Natural killer cell (primary cell): ENCODE measurements around the gene GSE1. TPM values are rescaled to one million over a fixed set of nuclear protein-coding genes. Genes with fewer than 3 reads are reported as not detected.

ENCODE experiments used
- ATAC-seq, 3 donors: fragments of 150-1000 bp in 2 of 3; fragments of 200-7000 bp in 1 of 3; cut with Tn5 transposase; 1 replicate in 1 of 3; 2 replicates in 2 of 3; pipeline ENCODE4 v1.10.0; 2021; ENCODE audit warnings: mild to moderate bottlenecking in 2 of 3, moderate library complexity in 2 of 3
- DNase-seq, 2 donors: peaks; one replicate each; pipeline versions ENCODE4 v3.0.0 to v3.0.0-alpha.2; 2013 to 2021; ENCODE audit warnings: mixed read lengths in 1 of 2
- H3K27ac ChIP-seq: one replicate; pipeline ENCODE4 v1.5.1; 2013; ENCODE audit warnings: mild to moderate bottlenecking, low read length
- H3K27me3 ChIP-seq: one replicate; pipeline ENCODE4 v1.6.1; 2013; ENCODE audit warnings: low read length; ENCODE audit not compliant: control insufficient read depth, insufficient read depth
- H3K36me3 ChIP-seq: one replicate; pipeline ENCODE4 v1.6.1; 2013; ENCODE audit warnings: low read length; ENCODE audit not compliant: control insufficient read depth, insufficient read depth
- H3K4me1 ChIP-seq: one replicate; pipeline ENCODE4 v1.6.1; 2013; ENCODE audit warnings: low read length; ENCODE audit not compliant: control insufficient read depth, insufficient read depth
- H3K4me3 ChIP-seq: one replicate; pipeline ENCODE4 v1.5.1; 2013; ENCODE audit warnings: low read length
- H3K9me3 ChIP-seq: one replicate; pipeline ENCODE4 v1.6.1; 2013; ENCODE audit warnings: low read length; ENCODE audit not compliant: control insufficient read depth, insufficient read depth
- H3K27ac Mint-ChIP-seq, 2 donors: one replicate each; pipeline ENCODE4 v1.8.0; 2022; ENCODE audit warnings: mild to moderate bottlenecking in 2 of 2, mixed read lengths in 2 of 2, moderate library complexity in 1 of 2
- H3K27me3 Mint-ChIP-seq, 2 donors: one replicate each; pipeline ENCODE4 v1.8.0; 2022; ENCODE audit warnings: low read depth in 2 of 2, mixed read lengths in 2 of 2
- H3K36me3 Mint-ChIP-seq: one replicate; pipeline ENCODE4 v1.8.0; 2022; ENCODE audit warnings: mixed read lengths
- H3K4me1 Mint-ChIP-seq, 2 donors: one replicate each; pipeline ENCODE4 v1.8.0; 2022; ENCODE audit warnings: mixed read lengths in 2 of 2
- H3K4me3 Mint-ChIP-seq: one replicate; pipeline ENCODE4 v1.8.0; 2022; ENCODE audit warnings: mild to moderate bottlenecking, moderate library complexity, mixed read lengths
- H3K9me3 Mint-ChIP-seq, 2 donors: one replicate each; pipeline ENCODE4 v1.8.0; 2022; ENCODE audit warnings: mixed read lengths in 2 of 2
- WGBS: methylation state at CpG from one replicate; pipeline ENCODE4 v1.1.7; 2013; ENCODE audit warnings: missing lambda C conversion rate; ENCODE audit not compliant: insufficient coverage; 5-methylcytosine and 5-hydroxymethylcytosine counted together
- intact Hi-C: fragments of 100-400 bp; cut with micrococcal nuclease; formaldehyde crosslinking; loops from one replicate; pipeline ENCODE4 v1.14.2; 2022
- total RNA-seq, 4 donors: library from RNA; stranded (reverse); fragments of 120-200 nt in 1 of 4; gene quantifications; one replicate each; pipeline versions ENCODE4 v1.2.3 to v1.2.4, GENCODE V29; 2013 to 2022
- TF ChIP-seq, protein P1 (sequence below): fragments of 200-600 bp; IDR thresholded peaks from one replicate; pipeline ENCODE4 v1.8.0; 2022; ENCODE audit warnings: antibody characterized with exemption

Gene GSE1
- total RNA-seq, 3 donors from 2014 or later (not counting 1 experiment from before 2014, with no cell fraction given) = 232 to 277 (median 233) TPM

DNA sequence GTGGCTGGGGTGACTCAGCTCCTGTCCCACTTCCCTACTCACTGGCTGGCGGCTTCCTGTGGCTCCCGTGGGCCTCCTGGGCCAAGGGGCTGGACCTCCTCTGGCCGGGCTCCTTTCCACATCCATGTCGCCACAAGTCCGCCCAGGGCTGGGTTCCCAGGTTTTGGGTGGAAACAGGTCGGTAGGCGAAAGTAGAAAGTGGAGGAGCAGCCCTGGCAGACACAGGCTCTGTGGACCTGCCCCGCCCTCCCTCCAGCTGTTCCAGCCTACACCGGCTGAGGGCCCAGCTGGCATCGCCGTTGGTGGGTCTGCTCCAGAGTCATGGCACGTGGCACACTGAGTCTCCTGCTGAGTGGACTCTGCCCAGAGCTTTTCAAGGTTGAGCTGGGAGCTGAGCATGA lies 28.7 kb downstream of the GSE1 start:
- Histone ChIP-seq H3K27ac (no peak overlapping the region), H3K4me1 (peaks cover 52% of the 10 kb centered on the region), H3K27me3 (no peaks in the 10 kb centered on the region), H3K9me3 (no peaks in the 10 kb centered on the region), H3K36me3 (peaks cover 8% of the 10 kb centered on the region), H3K4me3 (no peak overlapping the region)
- DNase-seq (no peak), ATAC-seq (no peak)
- Mint-ChIP-seq H3K4me3 (no peak overlapping the region), H3K27me3 (no peaks in the 10 kb centered on the region), H3K36me3 (no peaks in the 10 kb centered on the region), H3K27ac (peak overlapping the region in 1 of 2 donors; percentile 87), H3K4me1 (peaks cover 35 to 62% of the 10 kb centered on the region in 2 donors), H3K9me3 (no peaks in the 10 kb centered on the region)
- TF ChIP-seq, protein P1, sequence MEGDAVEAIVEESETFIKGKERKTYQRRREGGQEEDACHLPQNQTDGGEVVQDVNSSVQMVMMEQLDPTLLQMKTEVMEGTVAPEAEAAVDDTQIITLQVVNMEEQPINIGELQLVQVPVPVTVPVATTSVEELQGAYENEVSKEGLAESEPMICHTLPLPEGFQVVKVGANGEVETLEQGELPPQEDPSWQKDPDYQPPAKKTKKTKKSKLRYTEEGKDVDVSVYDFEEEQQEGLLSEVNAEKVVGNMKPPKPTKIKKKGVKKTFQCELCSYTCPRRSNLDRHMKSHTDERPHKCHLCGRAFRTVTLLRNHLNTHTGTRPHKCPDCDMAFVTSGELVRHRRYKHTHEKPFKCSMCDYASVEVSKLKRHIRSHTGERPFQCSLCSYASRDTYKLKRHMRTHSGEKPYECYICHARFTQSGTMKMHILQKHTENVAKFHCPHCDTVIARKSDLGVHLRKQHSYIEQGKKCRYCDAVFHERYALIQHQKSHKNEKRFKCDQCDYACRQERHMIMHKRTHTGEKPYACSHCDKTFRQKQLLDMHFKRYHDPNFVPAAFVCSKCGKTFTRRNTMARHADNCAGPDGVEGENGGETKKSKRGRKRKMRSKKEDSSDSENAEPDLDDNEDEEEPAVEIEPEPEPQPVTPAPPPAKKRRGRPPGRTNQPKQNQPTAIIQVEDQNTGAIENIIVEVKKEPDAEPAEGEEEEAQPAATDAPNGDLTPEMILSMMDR = no peak
- intact Hi-C loops = no loop called here
- WGBS = 88% methylated on average over 12 of the region's 12 CpGs

DNA sequence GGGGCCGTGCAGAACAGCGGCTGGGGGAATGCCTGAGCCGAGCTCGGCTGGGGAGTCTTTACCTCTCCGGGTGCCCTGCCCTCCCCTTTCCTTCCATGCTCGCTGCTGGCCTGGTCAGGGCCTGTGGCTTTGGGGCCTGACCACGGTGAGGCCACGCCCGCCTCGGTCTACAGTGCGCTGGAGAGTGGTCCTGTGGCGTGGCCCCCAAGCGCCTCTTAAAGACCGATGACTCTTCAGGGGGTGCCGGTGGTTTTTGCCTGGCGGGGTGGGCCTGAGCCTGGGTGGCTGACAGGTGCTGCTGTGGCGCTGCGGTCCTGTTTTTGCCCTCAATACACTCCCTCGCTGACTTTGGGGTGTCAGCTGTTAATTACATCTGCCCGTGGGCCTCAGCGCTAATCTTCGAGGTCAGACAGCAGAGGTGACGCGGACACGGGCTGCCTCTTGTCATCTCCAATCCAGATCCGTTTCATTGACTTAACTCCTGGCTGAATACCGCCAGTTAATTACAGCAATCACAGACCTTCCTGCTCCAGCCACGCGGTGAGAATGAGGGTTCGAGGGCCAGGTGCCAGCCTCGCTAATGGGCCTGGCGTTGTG lies 29.7 kb downstream of the GSE1 start:
- peaks cover 35 to 67% of the 10 kb centered on the region in 2 donors for H3K4me1 Mint-ChIP-seq

DNA sequence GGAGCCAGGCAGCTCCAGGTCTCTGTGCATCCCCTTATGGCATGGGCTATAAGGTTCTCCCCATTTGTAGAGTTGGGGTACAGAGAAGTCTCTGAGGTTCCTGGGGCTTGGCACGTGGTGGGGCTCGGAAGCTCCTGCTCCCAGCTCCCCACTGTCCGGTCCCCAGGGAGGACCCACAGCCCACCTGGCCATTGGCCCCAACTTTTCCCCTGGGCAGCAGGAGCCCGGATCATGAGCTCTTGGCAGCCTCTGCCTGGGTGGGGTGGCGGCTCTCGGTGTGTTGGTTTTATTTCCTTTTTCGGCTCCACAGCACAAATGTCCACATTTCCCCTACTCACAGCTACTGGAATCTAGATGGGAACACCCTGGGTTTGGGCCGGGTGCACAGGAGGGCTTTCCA lies 30.5 kb downstream of the GSE1 start:
- intact Hi-C loops = no loop called here
- Mint-ChIP-seq H3K9me3 (no peaks in the 10 kb centered on the region), H3K27me3 (no peaks in the 10 kb centered on the region), H3K27ac (peak overlapping the region; percentile 79 to 87), H3K4me3 (no peak overlapping the region), H3K4me1 (peaks cover 31 to 62% of the 10 kb centered on the region in 2 donors), H3K36me3 (no peaks in the 10 kb centered on the region)
- H3K27me3 ChIP-seq = no peaks in the 10 kb centered on the region
- H3K9me3 ChIP-seq = no peaks in the 10 kb centered on the region
- DNase-seq (no peak), ATAC-seq (no peak)
- TF ChIP-seq, protein P1 = no peak
- no peak overlapping the region for H3K27ac ChIP-seq
- no peak overlapping the region for H3K4me3 ChIP-seq
- peaks cover 52% of the 10 kb centered on the region for H3K4me1 ChIP-seq
- peaks cover 8% of the 10 kb centered on the region for H3K36me3 ChIP-seq
- WGBS = 83% methylated on average over 5 of the region's 8 CpGs

More for the DNA sequence above, 29.7 kb downstream of the GSE1 start:
- peaks cover 8% of the 10 kb centered on the region for H3K36me3 ChIP-seq
- DNase-seq (peak in 1 of 2 donors; percentile 54), ATAC-seq (peak; percentile 61 to 81 (median 80))
- Mint-ChIP-seq H3K4me3 (peak overlapping the region; percentile 60), H3K9me3 (no peaks in the 10 kb centered on the region), H3K27me3 (no peaks in the 10 kb centered on the region), H3K36me3 (no peaks in the 10 kb centered on the region), H3K27ac (peak overlapping the region; percentile 79 to 87)
- WGBS = 48% methylated on average over 32 of the region's 32 CpGs
- peak overlapping the region; percentile 44 for H3K27ac ChIP-seq
- H3K4me3 ChIP-seq = no peak overlapping the region
- peaks cover 52% of the 10 kb centered on the region for H3K4me1 ChIP-seq
- intact Hi-C loops = no loop called here
- no peaks in the 10 kb centered on the region for H3K27me3 ChIP-seq
- TF ChIP-seq, protein P1 = no peak
- no peaks in the 10 kb centered on the region for H3K9me3 ChIP-seq
